Liver (tissue), 3 donors: ENCODE data around the gene HOXC13.

Experiments
- EGR1 ChIP-seq, 2 donors: IDR thresholded peaks; 2 replicates each; pipeline ENCODE4 v1.6.1; 2016 to 2018; ENCODE audit warnings: antibody characterized with exemption in 2 of 2, low read depth in 2 of 2
- FOXA1 ChIP-seq: IDR thresholded peaks from 2 replicates; pipeline ENCODE4 v1.6.1; 2016; ENCODE audit warnings: antibody characterized with exemption
- GABPA ChIP-seq, 2 donors: IDR thresholded peaks in 1 of 2; conservative IDR thresholded peaks in 1 of 2; 2 replicates each; pipeline ENCODE4 v1.6.1; 2016; ENCODE audit warnings: antibody characterized with exemption in 2 of 2, mild to moderate bottlenecking in 1 of 2, moderate library complexity in 1 of 2
- HNF4A ChIP-seq, 2 donors: conservative IDR thresholded peaks; 2 replicates each; pipeline ENCODE4 v1.6.1; 2016; ENCODE audit warnings: antibody characterized with exemption in 2 of 2, mild to moderate bottlenecking in 2 of 2
- JUND ChIP-seq, 2 donors: IDR thresholded peaks; 2 replicates each; pipeline ENCODE4 v1.6.1; 2016; ENCODE audit warnings: antibody characterized with exemption in 2 of 2
- RAD21 ChIP-seq, 2 donors: IDR thresholded peaks; 2 replicates each; pipeline ENCODE4 v1.6.1; 2016; ENCODE audit warnings: antibody characterized with exemption in 2 of 2, mild to moderate bottlenecking in 2 of 2
- RXRA ChIP-seq, 2 donors: IDR thresholded peaks; 2 replicates each; pipeline ENCODE4 v1.6.1; 2017 to 2018; ENCODE audit warnings: antibody characterized with exemption in 2 of 2, mild to moderate bottlenecking in 1 of 2
- TAF1 ChIP-seq: conservative IDR thresholded peaks from 2 replicates; pipeline ENCODE4 v1.6.1; 2016; ENCODE audit warnings: antibody characterized with exemption, mild to moderate bottlenecking
- TF ChIP-seq, protein P1 (sequence below): fragments of 150-350 bp; IDR thresholded peaks from 2 replicates; pipeline ENCODE4 v1.5.1; 2017; ENCODE audit warnings: improper control_type of control experiment, low read depth, low read length; ENCODE audit not compliant: missing input control
- TF ChIP-seq, protein P2 (sequence below): IDR thresholded peaks from 2 replicates; pipeline ENCODE4 v1.6.1; 2016; ENCODE audit warnings: antibody characterized with exemption
- TF ChIP-seq, protein P3 (sequence below): IDR thresholded peaks from 2 replicates; pipeline ENCODE4 v1.6.1; 2016; ENCODE audit warnings: antibody characterized with exemption
- TF ChIP-seq, protein P4 (sequence below): IDR thresholded peaks from 2 replicates; pipeline ENCODE4 v1.6.1; 2016; ENCODE audit warnings: antibody characterized with exemption
- donor health status: healthy.
- donor health status: healthy.

DNA sequence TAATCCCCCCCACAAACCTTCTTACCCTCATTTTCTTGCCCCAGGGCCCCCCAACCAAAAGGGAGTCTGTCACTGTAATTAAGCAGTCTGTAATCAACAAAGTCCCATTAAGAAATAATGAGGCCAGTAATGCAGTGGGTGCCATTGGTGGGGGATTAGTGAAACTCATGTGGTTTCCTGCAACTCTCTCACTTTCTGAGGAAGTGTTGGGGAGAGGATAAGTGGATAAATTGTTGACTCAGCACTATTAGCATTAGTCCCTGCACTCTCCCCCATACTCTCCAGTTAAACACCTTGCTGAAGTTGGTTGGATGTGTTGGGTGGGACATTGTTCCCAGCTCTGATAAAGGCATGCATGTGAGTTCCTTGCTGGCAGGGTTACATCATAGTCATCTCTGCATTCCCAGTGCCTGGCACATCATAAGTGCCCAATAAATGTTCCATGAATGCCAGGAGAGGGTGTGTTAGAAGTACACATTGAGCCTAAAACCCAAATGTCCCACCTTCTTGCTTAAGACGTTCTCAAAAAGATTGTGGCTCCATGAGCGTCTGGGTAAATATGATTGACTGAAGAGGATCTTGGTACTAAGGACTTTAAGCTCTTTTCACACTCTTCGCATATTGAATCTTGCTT, 45.8 kb upstream of the HOXC13 start:
- TF ChIP-seq FOXA1 = no peak
- TF ChIP-seq, protein P1, sequence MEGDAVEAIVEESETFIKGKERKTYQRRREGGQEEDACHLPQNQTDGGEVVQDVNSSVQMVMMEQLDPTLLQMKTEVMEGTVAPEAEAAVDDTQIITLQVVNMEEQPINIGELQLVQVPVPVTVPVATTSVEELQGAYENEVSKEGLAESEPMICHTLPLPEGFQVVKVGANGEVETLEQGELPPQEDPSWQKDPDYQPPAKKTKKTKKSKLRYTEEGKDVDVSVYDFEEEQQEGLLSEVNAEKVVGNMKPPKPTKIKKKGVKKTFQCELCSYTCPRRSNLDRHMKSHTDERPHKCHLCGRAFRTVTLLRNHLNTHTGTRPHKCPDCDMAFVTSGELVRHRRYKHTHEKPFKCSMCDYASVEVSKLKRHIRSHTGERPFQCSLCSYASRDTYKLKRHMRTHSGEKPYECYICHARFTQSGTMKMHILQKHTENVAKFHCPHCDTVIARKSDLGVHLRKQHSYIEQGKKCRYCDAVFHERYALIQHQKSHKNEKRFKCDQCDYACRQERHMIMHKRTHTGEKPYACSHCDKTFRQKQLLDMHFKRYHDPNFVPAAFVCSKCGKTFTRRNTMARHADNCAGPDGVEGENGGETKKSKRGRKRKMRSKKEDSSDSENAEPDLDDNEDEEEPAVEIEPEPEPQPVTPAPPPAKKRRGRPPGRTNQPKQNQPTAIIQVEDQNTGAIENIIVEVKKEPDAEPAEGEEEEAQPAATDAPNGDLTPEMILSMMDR = no peak
- TF ChIP-seq, protein P2, sequence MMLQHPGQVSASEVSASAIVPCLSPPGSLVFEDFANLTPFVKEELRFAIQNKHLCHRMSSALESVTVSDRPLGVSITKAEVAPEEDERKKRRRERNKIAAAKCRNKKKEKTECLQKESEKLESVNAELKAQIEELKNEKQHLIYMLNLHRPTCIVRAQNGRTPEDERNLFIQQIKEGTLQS = no peak
- TF ChIP-seq, protein P3, sequence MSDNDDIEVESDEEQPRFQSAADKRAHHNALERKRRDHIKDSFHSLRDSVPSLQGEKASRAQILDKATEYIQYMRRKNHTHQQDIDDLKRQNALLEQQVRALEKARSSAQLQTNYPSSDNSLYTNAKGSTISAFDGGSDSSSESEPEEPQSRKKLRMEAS = no peak
- TF ChIP-seq JUND (IDR thresholded peaks at IDR 0.05) = no peak
- TF ChIP-seq HNF4A (conservative IDR thresholded peaks at IDR 0.05) = no peak
- TF ChIP-seq EGR1 (IDR thresholded peaks at IDR 0.05; ENCODE audit: low read depth in 2 of 2) = no peak
- TF ChIP-seq, protein P4, sequence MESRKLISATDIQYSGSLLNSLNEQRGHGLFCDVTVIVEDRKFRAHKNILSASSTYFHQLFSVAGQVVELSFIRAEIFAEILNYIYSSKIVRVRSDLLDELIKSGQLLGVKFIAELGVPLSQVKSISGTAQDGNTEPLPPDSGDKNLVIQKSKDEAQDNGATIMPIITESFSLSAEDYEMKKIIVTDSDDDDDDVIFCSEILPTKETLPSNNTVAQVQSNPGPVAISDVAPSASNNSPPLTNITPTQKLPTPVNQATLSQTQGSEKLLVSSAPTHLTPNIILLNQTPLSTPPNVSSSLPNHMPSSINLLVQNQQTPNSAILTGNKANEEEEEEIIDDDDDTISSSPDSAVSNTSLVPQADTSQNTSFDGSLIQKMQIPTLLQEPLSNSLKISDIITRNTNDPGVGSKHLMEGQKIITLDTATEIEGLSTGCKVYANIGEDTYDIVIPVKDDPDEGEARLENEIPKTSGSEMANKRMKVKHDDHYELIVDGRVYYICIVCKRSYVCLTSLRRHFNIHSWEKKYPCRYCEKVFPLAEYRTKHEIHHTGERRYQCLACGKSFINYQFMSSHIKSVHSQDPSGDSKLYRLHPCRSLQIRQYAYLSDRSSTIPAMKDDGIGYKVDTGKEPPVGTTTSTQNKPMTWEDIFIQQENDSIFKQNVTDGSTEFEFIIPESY = no peak
- TF ChIP-seq RAD21 (IDR thresholded peaks at IDR 0.05) = no peak
- TF ChIP-seq TAF1 = no peak
- TF ChIP-seq GABPA (IDR thresholded peaks at IDR 0.05 in 1 of 2, conservative IDR thresholded peaks at IDR 0.05 in 1 of 2) = no peak
- no peak for TF ChIP-seq RXRA (IDR thresholded peaks at IDR 0.05)
